Measurements from ENCODE around the gene LIX1. TPM values are rescaled to one million over a fixed set of nuclear protein-coding genes. Genes with fewer than 3 reads are reported as not detected.

LIX1 gene
- total and polyA plus RNA-seq, 2 of the 8 experiments (the other 6 are each of a cell fraction or from before 2014, with no cell fraction given): 0.26 to 0.45 TPM

GRCh38 chr5:97131921-97132320 lies 10.5 kb downstream of the LIX1 start (continued):
- no peak for TF ChIP-seq CTCF (IDR thresholded peaks at IDR 0.05; ENCODE audit: control extremely low read depth in 1 of 3, insufficient read depth in 1 of 3, low read depth in 1 of 3, low read length in 3 of 3)
- no peak for TF ChIP-seq CREB1 (IDR thresholded peaks at IDR 0.05)
- no peak for TF ChIP-seq KDM4A (IDR thresholded peaks at IDR 0.05; ENCODE audit: low read depth, low read length, severe bottlenecking)
- TF ChIP-seq SP1 (IDR thresholded peaks at IDR 0.05; ENCODE audit: low read depth, low read length): no peak
- no peak for TF ChIP-seq EGR1 (IDR thresholded peaks at IDR 0.05; ENCODE audit: borderline replicate concordance, low read depth, low read length)
- no peak for TF ChIP-seq NRF1 (IDR thresholded peaks at IDR 0.05; ENCODE audit: low read depth, low read length)
- TF ChIP-seq SIN3A (conservative IDR thresholded peaks at IDR 0.05 in 1 of 2, IDR thresholded peaks at IDR 0.05 in 1 of 2; ENCODE audit: low read depth in 1 of 2, low read length in 2 of 2): no peak
- TF ChIP-seq ASH2L (IDR thresholded peaks at IDR 0.05; ENCODE audit: low read length): no peak
- no peak for TF ChIP-seq TAF1 (IDR thresholded peaks at IDR 0.05; ENCODE audit: low read depth, low read length)
- no peak for TF ChIP-seq TCF12 (IDR thresholded peaks at IDR 0.05; ENCODE audit: low read depth, low read length)
- TF ChIP-seq ATF2 (IDR thresholded peaks at IDR 0.05; ENCODE audit: low read length): no peak
